CD4-positive, alpha-beta T cell (primary cell): ENCODE data around the gene FARSA. TPM values are rescaled to one million over a fixed set of nuclear protein-coding genes. Genes with fewer than 3 reads are reported as not detected.
A peak's percentile ranks its signal among the peaks of the same experiment; 100 is the strongest.

Experiments used
- ATAC-seq: fragments of 200-7000 bp; cut with Tn5 transposase; one replicate; pipeline ENCODE4 v1.10.0; 2022; ENCODE audit warnings: mild to moderate bottlenecking; ENCODE audit not compliant: poor library complexity
- CTCF ChIA-PET: fragments of 350-600 bp; sonication (Branson Sonifier 250); formaldehyde crosslinking; loops from one replicate; lab custom pipeline; 2021; ENCODE audit warnings: antibody characterized with exemption, inconsistent platforms; lab: Charles Lee
- POLR2A ChIA-PET: fragments of 350-600 bp; sonication (Branson Sonifier 250); formaldehyde crosslinking; loops from one replicate; lab custom pipeline; 2021; ENCODE audit warnings: antibody characterized with exemption, inconsistent platforms; lab: Charles Lee
- DNase-seq, 14 experiments: peaks; one replicate each; pipeline ENCODE4 v3.0.0-alpha.2; 2013 to 2020; ENCODE audit warnings: mixed read lengths in 2 of 14
- H3K27ac ChIP-seq, 2 donors: one replicate each; pipeline versions ENCODE4 v1.5.1 to v1.7.0; 2013; ENCODE audit warnings: low read length in 2 of 2, low read depth in 1 of 2, mild to moderate bottlenecking in 1 of 2
- H3K27me3 ChIP-seq, 2 experiments: 1 replicate in 1 of 2; 2 replicates in 1 of 2; pipeline versions ENCODE4 v1.6.1 to v1.7.0; 2013; ENCODE audit warnings: low read length in 2 of 2, control low read depth in 1 of 2, mild to moderate bottlenecking in 1 of 2, moderate library complexity in 1 of 2; ENCODE audit not compliant: insufficient read depth in 2 of 2, control insufficient read depth in 1 of 2
- H3K36me3 ChIP-seq: one replicate; pipeline ENCODE4 v1.6.1; 2013; ENCODE audit warnings: low read length, control low read depth; ENCODE audit not compliant: insufficient read depth
- H3K4me1 ChIP-seq: one replicate; pipeline ENCODE4 v1.6.1; 2013; ENCODE audit warnings: low read length, control low read depth; ENCODE audit not compliant: insufficient read depth
- H3K4me3 ChIP-seq: one replicate; pipeline ENCODE4 v1.5.1; 2013; ENCODE audit warnings: mild to moderate bottlenecking, low read length, moderate library complexity
- H3K9me3 ChIP-seq, 2 experiments: 1 replicate in 1 of 2; 2 replicates in 1 of 2; pipeline versions ENCODE4 v1.6.1 to v1.7.0; 2013; ENCODE audit warnings: low read length in 2 of 2, mild to moderate bottlenecking in 2 of 2, control low read depth in 1 of 2, moderate library complexity in 1 of 2; ENCODE audit not compliant: control insufficient read depth in 1 of 2, insufficient read depth in 1 of 2
- H3K27ac Mint-ChIP-seq: one replicate; pipeline ENCODE4 v1.8.0; 2020; ENCODE audit warnings: mixed read lengths
- H3K27me3 Mint-ChIP-seq: one replicate; pipeline ENCODE4 v1.8.0; 2021; ENCODE audit warnings: mixed read lengths
- H3K36me3 Mint-ChIP-seq: one replicate; pipeline ENCODE4 v1.8.0; 2021; ENCODE audit warnings: low read depth, mixed read lengths
- H3K4me1 Mint-ChIP-seq: one replicate; pipeline ENCODE4 v1.8.0; 2021; ENCODE audit warnings: low read depth, mixed read lengths
- H3K4me3 Mint-ChIP-seq: one replicate; pipeline ENCODE4 v1.8.0; 2020; ENCODE audit warnings: mild to moderate bottlenecking, mixed read lengths
- H3K9me3 Mint-ChIP-seq: one replicate; pipeline ENCODE4 v1.8.0; 2020; ENCODE audit warnings: mixed read lengths
- intact Hi-C, 2 experiments: fragments of 100-400 bp; cut with DNase I in 1 of 2; cut with micrococcal nuclease in 1 of 2; formaldehyde crosslinking; loops; one replicate each; pipeline versions ENCODE4 v1.15.1 to v1.9.0; 2023 to 2025; cut with DNase I, micrococcal nuclease
- polyA plus RNA-seq, 2 donors: library from polyadenylated mRNA; unstranded; fragments of 120-200 nt; gene quantifications; one replicate each; pipeline ENCODE4 v1.2.1, GENCODE V29; 2013
- total RNA-seq, 174 experiments: library from RNA in 2 of 174; stranded (reverse) in 2 of 174; gene quantifications; one replicate each; pipeline ENCODE4 v1.2.3 and lab custom pipeline; 2021 to 2026
- TF ChIP-seq, protein P1 (sequence below): fragments of 200-600 bp; IDR thresholded peaks from one replicate; pipeline ENCODE4 v1.8.0; 2022; ENCODE audit warnings: antibody characterized with exemption, mild to moderate bottlenecking

Gene FARSA
- 10 to 100 TPM; 17.2 TPM for total RNA-seq
- 35.7 TPM for polyA plus RNA-seq (2013, experiment 1 of 2)
- 40.4 TPM for polyA plus RNA-seq (2013, experiment 2 of 2)
- total RNA-seq (lab: John Stamatoyannopoulos, UW), result 20.9 to 319 (median 54.8) reads per million in 172 experiments

DNA sequence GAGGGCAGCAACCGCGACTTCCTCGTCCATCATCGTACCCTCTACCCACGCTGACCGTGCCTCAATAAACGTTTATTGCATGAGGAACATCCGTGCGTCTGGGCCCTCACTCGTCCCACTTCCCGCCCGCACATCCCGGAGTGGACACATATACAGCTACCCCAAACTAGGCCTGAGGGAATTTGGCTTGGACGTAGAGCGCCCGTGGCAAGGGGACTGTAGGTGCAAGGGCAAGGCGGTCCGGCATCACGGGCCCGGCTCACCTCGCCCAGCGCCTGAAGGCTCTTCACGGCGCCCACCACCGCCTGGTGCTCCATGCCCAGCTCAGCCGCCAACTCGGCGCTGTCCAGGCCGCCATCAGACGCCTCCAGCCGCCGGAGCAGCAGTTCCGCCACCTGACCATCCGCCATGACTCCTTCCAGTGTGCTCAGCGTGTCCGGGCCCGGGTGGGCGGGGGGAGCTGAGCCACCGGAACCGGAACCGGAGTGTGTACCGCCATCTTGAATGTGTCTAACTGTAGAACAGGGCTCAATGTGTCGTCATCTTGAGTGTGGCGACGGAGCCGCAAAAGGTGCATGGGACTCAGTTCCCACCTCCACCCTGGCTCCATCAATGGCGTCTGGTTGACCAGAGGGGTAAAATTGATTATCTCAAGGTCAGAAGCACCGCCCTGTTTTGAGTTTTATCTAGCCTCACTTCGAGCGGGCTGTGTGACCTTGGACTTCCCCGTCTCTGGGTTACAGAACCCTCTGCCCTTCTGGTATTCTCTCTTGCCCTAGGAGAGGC is at the start of gene FARSA:
FARSA (minus strand) TSS at position 425 of the 786 bp plus-strand sequence; CDS start at position 410, 15 bp downstream.
- CTCF ChIA-PET, result interaction anchor here (2.1 kb wide), 2 partner anchors 32 to 48 kb away, joined by 8 read pairs; no protein-coding TSS in a partner anchor
- H3K9me3 ChIP-seq, result no peaks in the 10 kb centered on the region
- H3K27me3 ChIP-seq, result no peaks in the 10 kb centered on the region
- Mint-ChIP-seq H3K36me3 (peaks cover 52% of the 10 kb centered on the region), H3K27ac (peak within 1 kb of the TSS; percentile 79), H3K4me1 (peaks cover 44% of the 10 kb centered on the region), H3K27me3 (no peaks in the 10 kb centered on the region), H3K9me3 (no peaks in the 10 kb centered on the region), H3K4me3 (peak within 1 kb of the TSS; percentile 98)
- TF ChIP-seq, protein P1, sequence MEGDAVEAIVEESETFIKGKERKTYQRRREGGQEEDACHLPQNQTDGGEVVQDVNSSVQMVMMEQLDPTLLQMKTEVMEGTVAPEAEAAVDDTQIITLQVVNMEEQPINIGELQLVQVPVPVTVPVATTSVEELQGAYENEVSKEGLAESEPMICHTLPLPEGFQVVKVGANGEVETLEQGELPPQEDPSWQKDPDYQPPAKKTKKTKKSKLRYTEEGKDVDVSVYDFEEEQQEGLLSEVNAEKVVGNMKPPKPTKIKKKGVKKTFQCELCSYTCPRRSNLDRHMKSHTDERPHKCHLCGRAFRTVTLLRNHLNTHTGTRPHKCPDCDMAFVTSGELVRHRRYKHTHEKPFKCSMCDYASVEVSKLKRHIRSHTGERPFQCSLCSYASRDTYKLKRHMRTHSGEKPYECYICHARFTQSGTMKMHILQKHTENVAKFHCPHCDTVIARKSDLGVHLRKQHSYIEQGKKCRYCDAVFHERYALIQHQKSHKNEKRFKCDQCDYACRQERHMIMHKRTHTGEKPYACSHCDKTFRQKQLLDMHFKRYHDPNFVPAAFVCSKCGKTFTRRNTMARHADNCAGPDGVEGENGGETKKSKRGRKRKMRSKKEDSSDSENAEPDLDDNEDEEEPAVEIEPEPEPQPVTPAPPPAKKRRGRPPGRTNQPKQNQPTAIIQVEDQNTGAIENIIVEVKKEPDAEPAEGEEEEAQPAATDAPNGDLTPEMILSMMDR, result no peak
- POLR2A ChIA-PET, result interaction anchor here (0.5 to 3.2 kb wide), 10 partner anchors 14 to 166 kb away, joined by 3 to 26 read pairs (median 5); partner anchors contain the start of genes GCDH and SYCE2
- H3K27ac ChIP-seq, result peak within 1 kb of the TSS; percentile 29 to 46
- ATAC-seq (peak; percentile 52), DNase-seq (peak; percentile 78 to 94 (median 82))
- H3K36me3 ChIP-seq, result peaks cover 27% of the 10 kb centered on the region
- H3K4me3 ChIP-seq, result peak within 1 kb of the TSS; percentile 82
- intact Hi-C loops, result loop anchor here (1.0 to 10.0 kb wide), 5 partner anchors 14 to 199 kb away; partner anchors contain the start of genes GCDH (in 1 of the 2), GET3 (in 1 of the 2), PRDX2 (in 1 of the 2) and RNASEH2A (in 1 of the 2)
- H3K4me1 ChIP-seq, result peaks cover 45% of the 10 kb centered on the region

- Mint-ChIP-seq H3K4me3 (no peak overlapping the region), H3K27ac (no peak overlapping the region), H3K27me3 (peaks cover 7% of the 10 kb centered on the region), H3K4me1 (no peaks in the 10 kb centered on the region), H3K9me3 (no peaks in the 10 kb centered on the region), H3K36me3 (no peaks in the 10 kb centered on the region)
- CTCF ChIA-PET, result interaction anchor here (1.4 to 1.8 kb wide), 3 partner anchors 18 to 111 kb away, joined by 3 to 10 read pairs (median 5); no protein-coding TSS in a partner anchor
- intact Hi-C loops, result loop anchor here (1.0 to 10.0 kb wide), 4 partner anchors 52 to 449 kb away; no protein-coding TSS in a partner anchor
- peaks cover 16% of the 10 kb centered on the region for H3K4me1 ChIP-seq
- no peak for ATAC-seq
- TF ChIP-seq, protein P1, result no peak
- no peak overlapping the region for H3K27ac ChIP-seq
- DNase-seq, result no peak
- no peaks in the 10 kb centered on the region for H3K36me3 ChIP-seq
- H3K9me3 ChIP-seq, result peaks cover 0 to 5% of the 10 kb centered on the region in 2 experiments
- POLR2A ChIA-PET, result no interaction called here
- peak overlapping the region; percentile 19 for H3K4me3 ChIP-seq
- H3K27me3 ChIP-seq, result peaks cover 0 to 2% of the 10 kb centered on the region in 2 experiments
These were observed 49.6 kb upstream of the FARSA start for GRCh38 chr19:12983091-12983490.

DNA sequence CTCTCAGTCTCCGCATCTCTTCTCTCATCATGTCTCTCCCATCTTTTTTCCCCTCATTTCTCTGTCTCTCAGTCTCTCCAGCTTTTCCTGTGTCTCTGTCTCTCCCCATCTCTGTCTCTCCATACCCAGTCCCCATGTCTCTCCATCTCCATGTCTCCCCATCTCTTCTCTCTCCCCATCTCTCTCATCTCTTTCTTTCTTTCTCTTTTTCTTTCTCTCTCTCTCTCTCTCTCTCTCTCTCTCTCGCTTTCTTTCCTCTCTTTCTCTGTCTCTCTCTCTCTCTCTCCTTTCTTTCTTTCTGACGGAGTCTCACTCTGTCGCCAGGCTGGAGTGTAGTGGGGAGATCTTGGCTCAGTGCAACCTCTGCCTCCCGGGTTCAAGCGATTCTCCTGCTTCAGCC is 49.1 kb upstream of the FARSA start:
- ChIA-PET POLR2A (no interaction called here), CTCF (interaction anchor here (1.4 to 1.8 kb wide), 3 partner anchors 17 to 111 kb away, joined by 3 to 10 read pairs (median 5); no protein-coding TSS in a partner anchor)
- intact Hi-C loops, result loop anchor here (1.0 to 10.0 kb wide), 4 partner anchors 52 to 450 kb away; no protein-coding TSS in a partner anchor
- no peaks in the 10 kb centered on the region for H3K9me3 Mint-ChIP-seq
- H3K4me1 Mint-ChIP-seq, result no peaks in the 10 kb centered on the region
- DNase-seq (no peak), ATAC-seq (no peak)
- no peak overlapping the region for H3K27ac ChIP-seq
- no peak overlapping the region for H3K27ac Mint-ChIP-seq
- no peak overlapping the region for H3K4me3 Mint-ChIP-seq
- TF ChIP-seq, protein P1, result no peak
- no peaks in the 10 kb centered on the region for H3K27me3 ChIP-seq
- no peaks in the 10 kb centered on the region for H3K36me3 Mint-ChIP-seq
- H3K4me1 ChIP-seq, result peaks cover 16% of the 10 kb centered on the region
- no peak overlapping the region for H3K4me3 ChIP-seq
- H3K9me3 ChIP-seq, result peaks cover 0 to 5% of the 10 kb centered on the region in 2 experiments
- H3K27me3 Mint-ChIP-seq, result peaks cover 12% of the 10 kb centered on the region
- no peaks in the 10 kb centered on the region for H3K36me3 ChIP-seq
